Non-pigmented ciliary epithelial cell (primary cell): ENCODE data around the gene LMX1B.
"Not testable (repeated sequence)": the region's sequence is repeated elsewhere in the genome, so short reads cannot be mapped to it uniquely, and the experiment has no call there.

ENCODE experiments used
- DNase-seq: peaks from one replicate; pipeline ENCODE4 v3.0.0-alpha.2; 2010; ENCODE audit warnings: low read depth

The LMX1B gene

GRCh38 chr9:126613651-126614050, at the start of gene LMX1B:
Gene LMX1B (plus strand): TSS chr9:126613928. CDS start chr9:126614450, 522 bp downstream.
- no peak for DNase-seq

- no peak for DNase-seq
These were observed 49.6 kb upstream of the LMX1B start for GRCh38 chr9:126564128-126564527.

GRCh38 chr9:126564716-126565115, 49.0 kb upstream of the LMX1B start:
- no peak for DNase-seq

GRCh38 chr9:126565336-126566128, 48.2 kb upstream of the LMX1B start:
- DNase-seq, result no peak

- no peak for DNase-seq
These were observed 44.7 kb upstream of the LMX1B start for GRCh38 chr9:126569036-126569435.

- DNase-seq, result no peak
These were observed 35.7 kb upstream of the LMX1B start for GRCh38 chr9:126578029-126578428.

GRCh38 chr9:126580319-126580718, 33.4 kb upstream of the LMX1B start:
- DNase-seq, result not testable (repeated sequence)

GRCh38 chr9:126581893-126582292, 31.8 kb upstream of the LMX1B start:
- no peak for DNase-seq

- DNase-seq, result no peak
These were observed 31.3 kb upstream of the LMX1B start for GRCh38 chr9:126582427-126582826.

- no peak for DNase-seq
These were observed 30.5 kb upstream of the LMX1B start for GRCh38 chr9:126583144-126583760.

GRCh38 chr9:126584611-126585010, 29.1 kb upstream of the LMX1B start:
- DNase-seq, result no peak

GRCh38 chr9:126586236-126586635, 27.5 kb upstream of the LMX1B start:
- DNase-seq, result no peak

GRCh38 chr9:126587187-126588185, 26.2 kb upstream of the LMX1B start:
- no peak for DNase-seq

GRCh38 chr9:126588491-126589168, 25.1 kb upstream of the LMX1B start:
- no peak for DNase-seq

GRCh38 chr9:126589349-126589748, 24.4 kb upstream of the LMX1B start:
- DNase-seq, result no peak

GRCh38 chr9:126591083-126591482, 22.6 kb upstream of the LMX1B start:
- no peak for DNase-seq

- DNase-seq, result no peak
These were observed 21.8 kb upstream of the LMX1B start for GRCh38 chr9:126591922-126592321.

- no peak for DNase-seq
These were observed 21.3 kb upstream of the LMX1B start for GRCh38 chr9:126592461-126592860.

- DNase-seq, result no peak
These were observed 17.7 kb upstream of the LMX1B start for GRCh38 chr9:126595982-126596381.

GRCh38 chr9:126599047-126599650, 14.6 kb upstream of the LMX1B start:
- no peak for DNase-seq
